K562 (cell line): ENCODE results near the gene SNRNP200. TPM values are rescaled to one million over a fixed set of nuclear protein-coding genes. Genes with fewer than 3 reads are reported as not detected.

Experiments
- BDP1 ChIP-seq: IDR thresholded peaks from 3 replicates; pipeline ENCODE4 v1.6.1; 2011; ENCODE audit not compliant: insufficient read length, insufficient read depth
- EP400 ChIP-seq: fragments of 450-650 bp; IDR thresholded peaks from 2 replicates; pipeline ENCODE4 v1.6.1; 2017; ENCODE audit warnings: antibody characterized with exemption, mild to moderate bottlenecking, moderate library complexity
- EWSR1 ChIP-seq: fragments of 450-650 bp; IDR thresholded peaks from 2 replicates; pipeline ENCODE4 v1.6.1; 2018; ENCODE audit warnings: borderline replicate concordance, mild to moderate bottlenecking, low read depth, moderate library complexity; ENCODE audit not compliant: partially characterized antibody
- KDM1A ChIP-seq, 2 experiments: fragments of 450-650 bp; IDR thresholded peaks; 2 replicates each; pipeline ENCODE4 v1.6.1; 2016; ENCODE audit warnings: mild to moderate bottlenecking in 2 of 2
- MNT ChIP-seq, 2 experiments: fragments of 450-650 bp; conservative IDR thresholded peaks; 2 replicates each; pipeline ENCODE4 v1.6.1; 2017; ENCODE audit warnings: mild to moderate bottlenecking in 2 of 2, moderate library complexity in 2 of 2
- NCOA1 ChIP-seq: fragments of 450-650 bp; IDR thresholded peaks from 2 replicates; pipeline ENCODE4 v1.6.1; 2016; ENCODE audit warnings: low read depth
- NCOA6 ChIP-seq: fragments of 450-650 bp; IDR thresholded peaks from 2 replicates; pipeline ENCODE4 v1.6.1; 2017; ENCODE audit warnings: mild to moderate bottlenecking
- NELFE ChIP-seq: IDR thresholded peaks from 2 replicates; pipeline ENCODE4 v1.6.1; 2011; ENCODE audit warnings: mild to moderate bottlenecking; ENCODE audit not compliant: insufficient read depth, insufficient read length
- NONO ChIP-seq, 2 experiments: fragments of 200-400 bp in 1 of 2; fragments of 450-650 bp in 1 of 2; formaldehyde crosslinking in 1 of 2; IDR thresholded peaks; 2 replicates each; pipeline ENCODE4 v1.6.1; 2017; ENCODE audit warnings: low read depth in 2 of 2, mild to moderate bottlenecking in 2 of 2, moderate library complexity in 2 of 2, low read length in 1 of 2
- NRF1 ChIP-seq, 2 experiments: fragments of 450-650 bp; IDR thresholded peaks in 1 of 2; conservative IDR thresholded peaks in 1 of 2; 2 replicates each; pipeline ENCODE4 v1.6.1; 2014; ENCODE audit warnings: mild to moderate bottlenecking in 2 of 2
- PHF8 ChIP-seq: fragments of 200-600 bp; sonication (generic); IDR thresholded peaks from 2 replicates; pipeline ENCODE4 v1.6.1; 2012; ENCODE audit warnings: mixed run types, mild to moderate bottlenecking, inconsistent platforms, low read length, moderate library complexity, borderline replicate concordance
- PML ChIP-seq: IDR thresholded peaks from 2 replicates; pipeline ENCODE4 v1.6.1; 2012; ENCODE audit warnings: low read length, inconsistent platforms
- RBFOX2 ChIP-seq: fragments of 200-400 bp; formaldehyde crosslinking; IDR thresholded peaks from 2 replicates; pipeline ENCODE4 v1.6.1; 2017; ENCODE audit warnings: low read depth, mild to moderate bottlenecking, low read length, moderate library complexity
- SMARCB1 ChIP-seq: IDR thresholded peaks from 2 replicates; pipeline ENCODE4 v1.6.1; 2011; ENCODE audit warnings: improper control_type of control experiment, low read depth; ENCODE audit not compliant: insufficient read length
- SRSF7 ChIP-seq: fragments of 200-400 bp; formaldehyde crosslinking; optimal IDR thresholded peaks from 2 replicates; pipeline ENCODE3; 2017; ENCODE audit warnings: mild to moderate bottlenecking, low read depth, low read length
- TFE3 ChIP-seq: fragments of 450-650 bp; formaldehyde crosslinking; IDR thresholded peaks from 2 replicates; pipeline ENCODE4 v1.4.0; 2020; ENCODE audit warnings: mild to moderate bottlenecking, mixed read lengths
- ZBTB2 ChIP-seq: fragments of 450-650 bp; IDR thresholded peaks from 2 replicates; pipeline ENCODE4 v1.6.1; 2016; ENCODE audit warnings: antibody characterized with exemption
- ZNF444 ChIP-seq: fragments of 250-450 bp; sonication (Bioruptor Pico); IDR thresholded peaks from 2 replicates; pipeline ENCODE4 v1.4.0; 2020; ENCODE audit warnings: mild to moderate bottlenecking, moderate library complexity
- ZNF512 ChIP-seq: IDR thresholded peaks from 2 replicates; pipeline ENCODE4 v1.6.1; 2016; ENCODE audit warnings: missing genetic modification characterization, missing compliant biosample characterization
- polyA plus RNA-seq, 8 experiments: library from polyadenylated mRNA; depleted of rRNA in 4 of 8; stranded (reverse) in 5 of 8; unstranded in 3 of 8; fragments of >200 nt; fragmentation: Nextera tagmentation in 2 of 8; fragmentation: Illumina TruSeq in 1 of 8; extraction: Ambion mirVana in 2 of 8; extraction: Trizol in 1 of 8; gene quantifications; 2 replicates each; pipeline versions ENCODE4 v1.2.1 to v1.2.3, GENCODE V29; 2011 to 2014; ENCODE audit warnings: inconsistent platforms in 1 of 8, missing spikeins in 1 of 8
- total RNA-seq, 7 experiments: library from RNA; depleted of rRNA in 6 of 7; stranded (reverse); fragments of >200 nt in 6 of 7; fragmentation: Illumina TruSeq in 2 of 7; extraction: Trizol in 2 of 7; gene quantifications; 2 replicates each; pipeline versions ENCODE4 v1.2.1 to v1.2.3, GENCODE V29; 2011 to 2021; ENCODE audit warnings: low replicate concordance in 1 of 7

The SNRNP200 gene
- total and polyA plus RNA-seq, 9 of the 15 experiments (the other 6 are each of a cell fraction or from before 2014, with no cell fraction given) = 76.1 to 231 (median 155) TPM

- no peak for TF ChIP-seq ZBTB2
- no peak for TF ChIP-seq NONO (IDR thresholded peaks at IDR 0.05; ENCODE audit: low read depth in 2 of 2, low read length in 1 of 2)
- TF ChIP-seq NCOA1 = 0 out of 2 replicates have a peak, but pooled peaks have one; percentile 27
- TF ChIP-seq BDP1 = no peak
- TF ChIP-seq EWSR1 = no peak
- TF ChIP-seq MNT (conservative IDR thresholded peaks at IDR 0.05) = peak in 1 of 2 experiments; percentile 44; a peak in 2 of 4 replicates
- TF ChIP-seq EP400 = peak; percentile 52
- TF ChIP-seq RBFOX2 = no peak
- TF ChIP-seq ZNF512 (tag) = no peak
- TF ChIP-seq KDM1A (IDR thresholded peaks at IDR 0.05) = peak in 1 of 2 experiments; percentile 22; a peak in 2 of 4 replicates
- TF ChIP-seq NELFE = no peak
- TF ChIP-seq ZNF444 (CRISPR knock-in tag) = no peak
- TF ChIP-seq PHF8 = no peak
- peak; percentile 13 to 39; a peak in 2 of 4 replicates for TF ChIP-seq NRF1 (conservative IDR thresholded peaks at IDR 0.05 in 1 of 2, IDR thresholded peaks at IDR 0.05 in 1 of 2)
- no peak for TF ChIP-seq SMARCB1
- no peak; the same call in 1 of the 2 replicates for TF ChIP-seq PML
- TF ChIP-seq NCOA6 = no peak
- no peak for TF ChIP-seq SRSF7
- TF ChIP-seq TFE3 = no peak
Observed at GRCh38 chr2:96260387-96261260, 44.7 kb downstream of the SNRNP200 start (continued).
